ENCODE data around the gene PRDM9.
"Not testable (repeated sequence)": the region's sequence is repeated elsewhere in the genome, so short reads cannot be mapped to it uniquely, and the experiment has no call there.

Gene PRDM9

GRCh38 chr5:23522553-23522952 lies 15.1 kb downstream of the PRDM9 start:
- H3K27ac ChIP-seq (ENCODE audit: low read length), result no peak overlapping the region
- H3K4me2 ChIP-seq (ENCODE audit: low read length), result no peak overlapping the region
- no peaks in the 10 kb centered on the region for H3K9me3 ChIP-seq (ENCODE audit: insufficient read depth, low read length)

GRCh38 chr5:23523031-23523430 lies 15.6 kb downstream of the PRDM9 start:
- H3K9me3 ChIP-seq (ENCODE audit: insufficient read depth, low read length), result no peaks in the 10 kb centered on the region
- no peak overlapping the region for H3K27ac ChIP-seq (ENCODE audit: low read length)
- H3K27me3 ChIP-seq (ENCODE audit: low read depth, low read length), result no peaks in the 10 kb centered on the region
- H3K36me3 ChIP-seq (replicated peaks; ENCODE audit: low read depth, low read length), result no peaks in the 10 kb centered on the region
- no peak for TF ChIP-seq EZH2phosphoT487 (IDR thresholded peaks at IDR 0.05; ENCODE audit: low read depth)
- TF ChIP-seq CTCF (IDR thresholded peaks at IDR 0.05; ENCODE audit: low read depth, low read length), result no peak
- H3K4me1 ChIP-seq (ENCODE audit: low read length), result no peaks in the 10 kb centered on the region
- H4K20me1 ChIP-seq (ENCODE audit: insufficient read depth, low read length), result no peaks in the 10 kb centered on the region
- H3K4me2 ChIP-seq (ENCODE audit: low read length), result no peak overlapping the region
- H3K79me2 ChIP-seq (ENCODE audit: low read length), result no peaks in the 10 kb centered on the region
- no peak overlapping the region for H3K4me3 ChIP-seq (ENCODE audit: low read length)
- no peak overlapping the region for H3K9ac ChIP-seq (ENCODE audit: low read length)
- no peak overlapping the region for H2AFZ ChIP-seq (ENCODE audit: low read depth, low read length)

More at GRCh38 chr5:23522553-23522952, 15.1 kb downstream of the PRDM9 start:
- no peak overlapping the region for H3K9ac ChIP-seq (ENCODE audit: low read length)
- H4K20me1 ChIP-seq (ENCODE audit: insufficient read depth, low read length), result no peaks in the 10 kb centered on the region
- no peak overlapping the region for H2AFZ ChIP-seq (ENCODE audit: low read depth, low read length)
- H3K4me1 ChIP-seq (ENCODE audit: low read length), result no peaks in the 10 kb centered on the region
- no peak overlapping the region for H3K4me3 ChIP-seq (ENCODE audit: low read length)
- H3K27me3 ChIP-seq (ENCODE audit: low read depth, low read length), result no peaks in the 10 kb centered on the region
- no peaks in the 10 kb centered on the region for H3K36me3 ChIP-seq (replicated peaks; ENCODE audit: low read depth, low read length)
- no peak for TF ChIP-seq CTCF (IDR thresholded peaks at IDR 0.05; ENCODE audit: low read depth, low read length)
- TF ChIP-seq EZH2phosphoT487 (IDR thresholded peaks at IDR 0.05; ENCODE audit: low read depth), result no peak
- no peaks in the 10 kb centered on the region for H3K79me2 ChIP-seq (ENCODE audit: low read length)

- H3K4me1 ChIP-seq (ENCODE audit: low read length), result no peaks in the 10 kb centered on the region
- no peak overlapping the region for H2AFZ ChIP-seq (ENCODE audit: low read depth, low read length)
- no peaks in the 10 kb centered on the region for H3K79me2 ChIP-seq (ENCODE audit: low read length)
- H3K9me3 ChIP-seq (ENCODE audit: insufficient read depth, low read length), result no peaks in the 10 kb centered on the region
- H3K4me2 ChIP-seq (ENCODE audit: low read length), result no peak overlapping the region
- H3K27ac ChIP-seq (ENCODE audit: low read length), result no peak overlapping the region
- H3K9ac ChIP-seq (ENCODE audit: low read length), result no peak overlapping the region
- H3K4me3 ChIP-seq (ENCODE audit: low read length), result no peak overlapping the region
- no peaks in the 10 kb centered on the region for H4K20me1 ChIP-seq (ENCODE audit: insufficient read depth, low read length)
- no peaks in the 10 kb centered on the region for H3K36me3 ChIP-seq (replicated peaks; ENCODE audit: low read depth, low read length)
- TF ChIP-seq CTCF (IDR thresholded peaks at IDR 0.05; ENCODE audit: low read depth, low read length) (no peak), EZH2phosphoT487 (IDR thresholded peaks at IDR 0.05; ENCODE audit: low read depth) (no peak)
- H3K27me3 ChIP-seq (ENCODE audit: low read depth, low read length), result no peaks in the 10 kb centered on the region
These were observed 16.6 kb downstream of the PRDM9 start for GRCh38 chr5:23523998-23524397.

- no peak overlapping the region for H3K27ac ChIP-seq (ENCODE audit: low read length)
These were observed 18.3 kb downstream of the PRDM9 start for GRCh38 chr5:23525751-23526150.

GRCh38 chr5:23526616-23527015 lies 19.2 kb downstream of the PRDM9 start:
- H3K9me3 ChIP-seq (ENCODE audit: insufficient read depth, low read length); H3K79me2 ChIP-seq (ENCODE audit: low read length); H4K20me1 ChIP-seq (ENCODE audit: insufficient read depth, low read length); H3K36me3 ChIP-seq (replicated peaks; ENCODE audit: low read depth, low read length); H3K4me1 ChIP-seq (ENCODE audit: low read length); H3K9ac ChIP-seq (ENCODE audit: low read length); H3K4me2 ChIP-seq (ENCODE audit: low read length); H3K27me3 ChIP-seq (ENCODE audit: low read depth, low read length); H3K27ac ChIP-seq (ENCODE audit: low read length): not testable (repeated sequence)
- Histone ChIP-seq H3K4me3 (ENCODE audit: low read length) (peak overlapping the region; percentile 24; the same call in 1 of the 2 replicates), H2AFZ (ENCODE audit: low read depth, low read length) (0 out of 2 replicates have a peak overlapping the region, but pooled peaks have one; percentile 30)

More at GRCh38 chr5:23525751-23526150, 18.3 kb downstream of the PRDM9 start:
- no peaks in the 10 kb centered on the region for H4K20me1 ChIP-seq (ENCODE audit: insufficient read depth, low read length)
- TF ChIP-seq CTCF (IDR thresholded peaks at IDR 0.05; ENCODE audit: low read depth, low read length) (no peak), EZH2phosphoT487 (IDR thresholded peaks at IDR 0.05; ENCODE audit: low read depth) (no peak)
- no peaks in the 10 kb centered on the region for H3K79me2 ChIP-seq (ENCODE audit: low read length)
- H3K36me3 ChIP-seq (replicated peaks; ENCODE audit: low read depth, low read length), result no peaks in the 10 kb centered on the region
- H3K27me3 ChIP-seq (ENCODE audit: low read depth, low read length), result no peaks in the 10 kb centered on the region
- no peaks in the 10 kb centered on the region for H3K9me3 ChIP-seq (ENCODE audit: insufficient read depth, low read length)
- no peaks in the 10 kb centered on the region for H3K4me1 ChIP-seq (ENCODE audit: low read length)
- H3K4me3 ChIP-seq (ENCODE audit: low read length), result no peak overlapping the region
- no peak overlapping the region for H2AFZ ChIP-seq (ENCODE audit: low read depth, low read length)
- H3K9ac ChIP-seq (ENCODE audit: low read length), result no peak overlapping the region
- no peak overlapping the region for H3K4me2 ChIP-seq (ENCODE audit: low read length)

GRCh38 chr5:23527216-23527920 lies 20.0 kb downstream of the PRDM9 start:
- not testable (repeated sequence) for H3K79me2 ChIP-seq (ENCODE audit: low read length); H4K20me1 ChIP-seq (ENCODE audit: insufficient read depth, low read length); H3K9ac ChIP-seq (ENCODE audit: low read length); H3K4me1 ChIP-seq (ENCODE audit: low read length); H3K27me3 ChIP-seq (ENCODE audit: low read depth, low read length); H3K27ac ChIP-seq (ENCODE audit: low read length); H3K9me3 ChIP-seq (ENCODE audit: insufficient read depth, low read length); H3K36me3 ChIP-seq (replicated peaks; ENCODE audit: low read depth, low read length)
- Histone ChIP-seq H3K4me3 (ENCODE audit: low read length) (peak overlapping the region; percentile 65), H3K4me2 (ENCODE audit: low read length) (peak overlapping the region; percentile 41), H2AFZ (ENCODE audit: low read depth, low read length) (0 out of 2 replicates have a peak overlapping the region, but pooled peaks have one; percentile 21)

All from OCI-LY3 (cell line).